GM19463 (cell line): ENCODE measurements around the gene ERVV-1.
"Not testable (repeated sequence)": the region's sequence is repeated elsewhere in the genome, so short reads cannot be mapped to it uniquely, and the experiment has no call there.

Source experiments
- ATAC-seq: cut with Tn5 transposase; IDR thresholded peaks from one replicate; pipeline ENCODE4 v1.9.1; 2021; ENCODE audit warnings: mild to moderate bottlenecking, moderate library complexity; ENCODE audit not compliant: unreplicated experiment

Gene ERVV-1

DNA sequence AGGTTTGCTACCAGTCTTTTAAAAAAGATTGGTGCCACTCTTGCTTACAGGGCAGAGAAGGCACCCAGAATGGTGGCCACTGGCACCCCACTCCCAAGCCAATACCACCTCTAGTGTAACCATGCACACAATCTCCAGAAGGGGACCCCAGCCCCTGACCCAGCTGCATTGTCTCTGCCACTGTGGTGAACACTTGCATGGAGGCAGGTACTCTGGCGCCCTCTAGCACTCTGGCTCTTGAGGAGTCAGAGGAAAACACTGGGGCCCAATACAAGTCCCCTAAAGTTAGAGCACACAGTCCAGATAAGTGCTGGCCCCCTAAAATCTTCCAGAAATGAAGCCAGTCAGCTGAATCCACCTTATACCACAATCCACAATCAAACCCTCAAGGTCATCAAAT, 6.0 kb downstream of the ERVV-1 start:
- ATAC-seq = no peak

DNA sequence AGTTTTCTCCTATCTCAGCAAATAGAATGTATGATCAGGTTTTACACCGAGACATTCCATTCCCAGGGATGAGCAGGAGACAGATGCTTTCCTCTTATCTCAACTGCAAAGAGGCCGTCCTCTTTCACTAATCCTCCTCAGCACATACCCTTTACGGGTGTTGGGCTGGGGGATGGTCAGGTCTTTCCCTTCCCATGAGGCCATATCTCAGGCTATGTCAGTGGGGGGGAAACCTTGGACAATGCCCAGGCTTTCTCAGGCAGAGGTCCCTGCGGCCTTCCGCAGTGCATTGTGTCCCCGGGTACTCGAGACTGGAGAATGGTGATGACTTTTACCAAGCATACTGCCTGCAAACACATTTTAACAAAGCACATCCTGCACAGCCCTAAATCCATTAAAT, 14.6 kb downstream of the ERVV-1 start:
- ATAC-seq = not testable (repeated sequence)

- ATAC-seq = no peak
Measured at GRCh38 chr19:53034054-53034453, 20.3 kb downstream of the ERVV-1 start.

DNA sequence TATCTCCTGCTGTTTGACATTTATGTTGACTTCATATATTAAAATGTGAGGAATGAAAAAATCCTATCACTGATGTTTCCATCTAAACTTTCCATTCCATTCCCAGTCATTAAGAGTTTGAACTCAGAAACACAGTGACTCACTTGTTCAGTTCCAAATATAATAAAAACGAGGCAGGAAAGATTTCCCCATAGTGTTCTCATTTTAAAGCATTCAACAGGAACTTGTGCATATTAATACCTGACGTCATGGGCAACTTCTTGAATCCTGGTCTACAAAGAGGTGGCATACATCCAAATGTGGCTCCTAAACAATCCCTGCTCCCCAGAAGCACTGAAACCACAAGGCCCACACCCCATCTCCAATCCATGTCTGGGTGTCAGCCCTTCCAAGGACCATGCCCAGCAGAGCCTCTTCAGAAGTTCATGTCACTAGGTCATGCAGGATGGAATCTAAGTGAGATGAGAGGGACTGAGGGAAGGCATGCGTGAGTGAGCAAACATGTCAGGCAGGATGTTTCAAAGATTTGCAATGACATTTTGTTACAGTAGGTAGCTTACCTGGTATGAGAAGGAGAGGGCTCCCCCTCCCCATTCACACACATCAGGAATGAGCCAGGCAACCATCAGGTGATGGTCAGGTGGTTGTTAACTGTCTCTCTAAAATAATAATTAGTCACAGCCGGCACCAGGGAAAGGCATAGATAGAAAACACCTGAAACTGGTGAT, 21.4 kb downstream of the ERVV-1 start:
- ATAC-seq = no peak

GRCh38 chr19:53037101-53038097, 23.7 kb downstream of the ERVV-1 start:
- no peak for ATAC-seq

GRCh38 chr19:53041366-53041765, 27.6 kb downstream of the ERVV-1 start:
- no peak for ATAC-seq

GRCh38 chr19:53045536-53045935, 31.8 kb downstream of the ERVV-1 start:
- ATAC-seq = no peak

- ATAC-seq = no peak
Measured at GRCh38 chr19:53047379-53047778, 33.7 kb downstream of the ERVV-1 start.

GRCh38 chr19:53055117-53055516, 41.4 kb downstream of the ERVV-1 start:
- ATAC-seq = no peak

GRCh38 chr19:53057904-53058580, 44.3 kb downstream of the ERVV-1 start:
- ATAC-seq = no peak
